Esophagus squamous epithelium (tissue), 5 donors: ENCODE data around the gene ZNF616. TPM values are rescaled to one million over a fixed set of nuclear protein-coding genes. Genes with fewer than 3 reads are reported as not detected.
"Not testable (repeated sequence)": the region's sequence is repeated elsewhere in the genome, so short reads cannot be mapped to it uniquely, and the experiment has no call there.

Experiments
- DNase-seq: peaks from one replicate; lab custom pipeline; 2025; lab: John Stamatoyannopoulos, UW
- H3K27ac ChIP-seq, 4 donors: fragments of 200-600 bp; sonication (generic); one replicate each; pipeline ENCODE4 v1.5.1; 2016 to 2019; ENCODE audit warnings: mild to moderate bottlenecking in 1 of 4
- H3K27me3 ChIP-seq, 4 donors: fragments of 200-600 bp; sonication (generic); 1 replicate in 3 of 4; 2 replicates in 1 of 4; pipeline versions ENCODE4 v1.5.1 to v1.6.0; 2017 to 2021; ENCODE audit warnings: antibody characterized with exemption in 1 of 4
- H3K36me3 ChIP-seq, 3 donors: fragments of 200-600 bp; sonication (generic); one replicate each; pipeline ENCODE4 v1.5.1; 2016 to 2019
- H3K4me1 ChIP-seq, 3 donors: fragments of 200-600 bp; sonication (generic); one replicate each; pipeline ENCODE4 v1.5.1; 2017 to 2019
- H3K4me3 ChIP-seq, 4 donors: fragments of 200-600 bp; sonication (generic); 1 replicate in 3 of 4; 2 replicates in 1 of 4; pipeline ENCODE4 v1.5.1; 2016 to 2019; ENCODE audit warnings: mild to moderate bottlenecking in 2 of 4, moderate library complexity in 1 of 4
- H3K9me3 ChIP-seq, 3 donors: fragments of 200-600 bp; sonication (generic); one replicate each; pipeline ENCODE4 v1.5.1; 2016 to 2019
- CTCF ChIP-seq, 6 experiments: fragments of 450-650 bp in 4 of 6; fragments of 200-600 bp in 2 of 6; sonication (generic) in 2 of 6; IDR thresholded peaks; one replicate each; pipeline ENCODE4 v1.5.1; 2016 to 2019; ENCODE audit warnings: antibody characterized with exemption in 6 of 6, mild to moderate bottlenecking in 4 of 6, moderate library complexity in 4 of 6
- POLR2A ChIP-seq, 4 donors: fragments of 450-650 bp; IDR thresholded peaks; one replicate each; pipeline ENCODE4 v1.6.1; 2017; ENCODE audit warnings: antibody characterized with exemption in 4 of 4, mild to moderate bottlenecking in 4 of 4, moderate library complexity in 3 of 4
- WGBS, 2 donors: methylation state at CpG; one replicate each; pipeline ENCODE4 v1.1.5; 2018; 5-methylcytosine and 5-hydroxymethylcytosine counted together
- intact Hi-C: fragments of 100-400 bp; cut with DNase I; formaldehyde crosslinking; loops from one replicate; pipeline ENCODE4 v1.15.0; 2022
- total RNA-seq, 4 donors: library from RNA; depleted of rRNA; stranded (reverse); fragments of >200 nt; gene quantifications; one replicate each; pipeline ENCODE4 v1.1.0, GENCODE V29; 2016
- donor health status: DM: yes; HTN: yes; CAD: no.

Gene ZNF616
- total RNA-seq, 4 donors from 2014 or later: 2.4 to 5.1 (median 3.7) TPM

- Histone ChIP-seq H3K9me3 (peaks cover 0 to 80% (median 25%) of the 10 kb centered on the region in 3 donors), H3K4me1 (no peaks in the 10 kb centered on the region), H3K27ac (no peak overlapping the region), H3K4me3 (no peak overlapping the region), H3K27me3 (no peaks in the 10 kb centered on the region), H3K36me3 (no peaks in the 10 kb centered on the region)
- TF ChIP-seq CTCF (IDR thresholded peaks at IDR 0.05): no peak
- TF ChIP-seq POLR2A (IDR thresholded peaks at IDR 0.05): no peak
- 54 to 60% methylated on average over 2 of the region's 2 CpGs for WGBS, 2 donors
- no peak for DNase-seq
- intact Hi-C loops: no loop called here
Measured at GRCh38 chr19:52101866-52102562, 37.7 kb downstream of the ZNF616 start.

GRCh38 chr19:52099497-52100138, 40.1 kb downstream of the ZNF616 start:
- H3K4me3 ChIP-seq: no peak overlapping the region
- intact Hi-C loops: no loop called here
- H3K36me3 ChIP-seq: no peaks in the 10 kb centered on the region
- H3K27me3 ChIP-seq: no peaks in the 10 kb centered on the region
- no peak overlapping the region for H3K27ac ChIP-seq
- WGBS, 2 donors: 73 to 100% methylated on average over 2 of the region's 2 CpGs
- H3K4me1 ChIP-seq: peaks cover 0 to 12% (median 2%) of the 10 kb centered on the region in 3 donors
- H3K9me3 ChIP-seq: peaks cover 0 to 70% (median 18%) of the 10 kb centered on the region in 3 donors
- no peak for DNase-seq
- TF ChIP-seq CTCF (IDR thresholded peaks at IDR 0.05): no peak

GRCh38 chr19:52096416-52096815, 43.3 kb downstream of the ZNF616 start:
- peaks cover 0 to 40% (median 18%) of the 10 kb centered on the region in 3 donors for H3K4me1 ChIP-seq
- H3K27me3 ChIP-seq, DNase-seq, intact Hi-C loops: not testable (repeated sequence)
- H3K27ac ChIP-seq: peak overlapping the region; percentile 83 to 90 (median 88)
- WGBS, 2 donors: 82 to 93% methylated on average over 3 of the region's 3 CpGs
- H3K36me3 ChIP-seq: peaks cover 0 to 21% (median 0%) of the 10 kb centered on the region in 3 donors
- H3K4me3 ChIP-seq: peak overlapping the region in 1 of 4 donors; percentile 85
- H3K9me3 ChIP-seq: peaks cover 0 to 59% (median 12%) of the 10 kb centered on the region in 3 donors

GRCh38 chr19:52095172-52096014, 44.3 kb downstream of the ZNF616 start, which contains the start of gene ZNF841:
ZNF841 (minus strand) TSS chr19:52095765; CDS start chr19:52084801, 10,964 bp downstream.
- Histone ChIP-seq H3K36me3 (peaks cover 0 to 32% (median 0%) of the 10 kb centered on the region in 3 donors), H3K27ac (peak within 1 kb of the TSS; percentile 83 to 90 (median 88)), H3K4me1 (peaks cover 0 to 40% (median 18%) of the 10 kb centered on the region in 3 donors), H3K9me3 (peaks cover 0 to 65% (median 12%) of the 10 kb centered on the region in 3 donors), H3K4me3 (peak within 1 kb of the TSS; percentile 66 to 85 (median 74)), H3K27me3 (no peaks in the 10 kb centered on the region)
- TF ChIP-seq CTCF (IDR thresholded peaks at IDR 0.05): peak in 2 of 6 experiments; percentile 6 to 22
- TF ChIP-seq POLR2A (IDR thresholded peaks at IDR 0.05): peak in 1 of 4 donors; percentile 54
- intact Hi-C loops: no loop called here
- peak; percentile 66 for DNase-seq
- 1% methylated on average over 43 to 47 of the region's 59 CpGs for WGBS, 2 donors

GRCh38 chr19:52094526-52095130, 45.1 kb downstream of the ZNF616 start:
- peaks cover 0 to 39% (median 0%) of the 10 kb centered on the region in 3 donors for H3K36me3 ChIP-seq
- H3K4me1 ChIP-seq: peaks cover 0 to 40% (median 18%) of the 10 kb centered on the region in 3 donors
- intact Hi-C loops: no loop called here
- H3K4me3 ChIP-seq: peak overlapping the region; percentile 66 to 85 (median 74)
- H3K27me3 ChIP-seq: no peaks in the 10 kb centered on the region
- TF ChIP-seq POLR2A (IDR thresholded peaks at IDR 0.05) (no peak), CTCF (IDR thresholded peaks at IDR 0.05) (no peak)
- peak overlapping the region; percentile 83 to 90 (median 88) for H3K27ac ChIP-seq
- H3K9me3 ChIP-seq: peaks cover 0 to 66% (median 17%) of the 10 kb centered on the region in 3 donors
- DNase-seq: no peak
- 5 to 9% methylated on average over 8 to 11 of the region's 12 CpGs for WGBS, 2 donors
